ENCODE results near the gene CNTNAP5. TPM values are rescaled to one million over a fixed set of nuclear protein-coding genes. Genes with fewer than 3 reads are reported as not detected.

Gene CNTNAP5
- total RNA-seq, 1 donor from 2014 or later: not detected

DNA sequence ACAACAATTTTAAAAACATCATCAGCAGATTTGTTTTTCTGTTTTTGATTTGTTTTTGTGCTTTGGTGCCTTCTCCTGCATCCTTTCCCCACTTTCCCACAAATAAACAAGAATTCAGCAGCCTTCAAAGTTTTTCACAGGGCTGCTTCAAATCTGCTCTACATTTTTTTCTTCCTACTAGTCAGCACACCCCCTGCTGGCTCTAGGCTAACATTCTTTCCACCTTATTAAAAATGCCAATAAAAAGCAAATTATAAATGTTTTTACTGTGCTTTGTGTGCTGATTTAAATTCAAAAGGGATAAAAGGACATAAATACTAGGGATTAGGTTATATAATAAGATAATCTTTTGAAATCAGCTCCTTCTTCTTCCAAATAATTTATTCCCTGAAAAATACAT is 6.2 kb upstream of the CNTNAP5 start:
- Mint-ChIP-seq H3K27ac (ENCODE audit: unreplicated experiment) (no peak overlapping the region), H3K4me3 (ENCODE audit: unreplicated experiment) (no peak overlapping the region), H3K27me3 (ENCODE audit: unreplicated experiment) (peaks cover under 1% of the 10 kb centered on the region), H3K36me3 (ENCODE audit: unreplicated experiment) (no peaks in the 10 kb centered on the region), H3K4me1 (ENCODE audit: unreplicated experiment) (no peaks in the 10 kb centered on the region), H3K9me3 (ENCODE audit: unreplicated experiment) (peaks cover 3% of the 10 kb centered on the region)
- no peak for DNase-seq (ENCODE audit: extremely low spot score, unreplicated experiment)
- TF ChIP-seq CTCF (IDR thresholded peaks at IDR 0.05): no peak

DNA sequence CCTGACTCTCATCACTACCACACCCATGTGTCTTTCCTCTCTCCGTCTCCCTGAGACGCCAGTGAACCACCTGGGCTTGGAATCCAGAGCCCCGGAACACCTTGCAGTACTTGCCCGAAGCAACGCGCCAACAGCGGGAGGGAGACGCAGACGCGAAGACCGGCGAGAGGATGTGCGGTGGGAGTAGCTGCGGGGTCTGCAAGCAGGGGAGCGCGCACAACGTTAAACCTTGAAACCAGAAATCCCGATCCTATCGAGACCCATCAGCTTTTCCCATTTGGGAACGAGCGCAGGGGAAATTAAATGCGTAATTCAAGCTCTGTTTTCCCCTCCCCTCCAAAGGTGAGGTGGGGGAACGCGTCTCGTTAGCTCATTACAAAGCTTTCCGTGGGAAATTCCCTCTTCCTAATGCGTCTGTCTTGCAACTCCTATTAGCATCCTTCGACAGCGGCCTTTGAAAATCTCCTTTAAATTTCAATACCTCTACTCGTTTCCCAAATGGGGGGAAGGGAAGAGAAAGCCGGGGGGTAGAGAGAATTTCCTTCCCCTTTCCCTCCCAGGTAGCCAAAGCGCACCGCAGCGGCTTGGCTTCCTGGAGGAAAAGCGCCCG is 421 bp upstream of the CNTNAP5 start:
- H3K27me3 Mint-ChIP-seq (ENCODE audit: unreplicated experiment): peaks cover 13% of the 10 kb centered on the region
- DNase-seq (ENCODE audit: extremely low spot score, unreplicated experiment): no peak
- no peak overlapping the region for H3K27ac Mint-ChIP-seq (ENCODE audit: unreplicated experiment)
- H3K36me3 Mint-ChIP-seq (ENCODE audit: unreplicated experiment): no peaks in the 10 kb centered on the region
- no peak for TF ChIP-seq CTCF (IDR thresholded peaks at IDR 0.05)
- H3K9me3 Mint-ChIP-seq (ENCODE audit: unreplicated experiment): no peaks in the 10 kb centered on the region
- H3K4me3 Mint-ChIP-seq (ENCODE audit: unreplicated experiment): no peak overlapping the region
- H3K4me1 Mint-ChIP-seq (ENCODE audit: unreplicated experiment): peaks cover 3% of the 10 kb centered on the region

- DNase-seq (ENCODE audit: extremely low spot score, unreplicated experiment): no peak
- H3K27me3 Mint-ChIP-seq (ENCODE audit: unreplicated experiment): peaks cover 13% of the 10 kb centered on the region
- H3K4me1 Mint-ChIP-seq (ENCODE audit: unreplicated experiment): peaks cover 3% of the 10 kb centered on the region
- no peaks in the 10 kb centered on the region for H3K9me3 Mint-ChIP-seq (ENCODE audit: unreplicated experiment)
- no peak for TF ChIP-seq CTCF (IDR thresholded peaks at IDR 0.05)
- H3K36me3 Mint-ChIP-seq (ENCODE audit: unreplicated experiment): no peaks in the 10 kb centered on the region
- H3K27ac Mint-ChIP-seq (ENCODE audit: unreplicated experiment): no peak overlapping the region
- no peak overlapping the region for H3K4me3 Mint-ChIP-seq (ENCODE audit: unreplicated experiment)
These were observed 876 bp downstream of the CNTNAP5 start for GRCh38 chr2:124025891-124026434.

DNA sequence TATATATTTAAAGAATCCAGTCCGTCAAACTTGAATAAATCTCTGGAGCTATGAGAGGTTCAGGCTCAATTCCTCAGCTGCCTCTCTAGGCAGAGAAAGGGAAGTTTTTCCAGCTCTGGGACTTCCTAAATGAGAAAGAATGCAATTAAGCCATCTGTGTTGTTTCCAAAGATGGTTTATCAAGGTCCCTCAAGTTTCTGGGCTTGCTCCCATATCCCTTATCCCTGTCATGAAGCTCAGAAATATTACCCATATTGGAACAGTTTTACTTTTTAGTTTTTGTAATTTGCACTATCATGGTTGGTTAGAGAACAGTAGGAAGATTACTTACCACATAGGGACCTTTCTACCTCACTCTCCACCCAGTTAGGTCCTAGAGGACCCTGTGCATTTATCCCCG is 1.4 kb downstream of the CNTNAP5 start:
- Mint-ChIP-seq H3K9me3 (ENCODE audit: unreplicated experiment) (no peaks in the 10 kb centered on the region), H3K36me3 (ENCODE audit: unreplicated experiment) (no peaks in the 10 kb centered on the region), H3K27ac (ENCODE audit: unreplicated experiment) (no peak overlapping the region), H3K4me3 (ENCODE audit: unreplicated experiment) (no peak overlapping the region), H3K4me1 (ENCODE audit: unreplicated experiment) (peaks cover 3% of the 10 kb centered on the region), H3K27me3 (ENCODE audit: unreplicated experiment) (peaks cover 13% of the 10 kb centered on the region)
- TF ChIP-seq CTCF (IDR thresholded peaks at IDR 0.05): no peak
- no peak for DNase-seq (ENCODE audit: extremely low spot score, unreplicated experiment)

GRCh38 chr2:124027182-124027581 is 2.1 kb downstream of the CNTNAP5 start:
- DNase-seq (ENCODE audit: extremely low spot score, unreplicated experiment): no peak
- Mint-ChIP-seq H3K9me3 (ENCODE audit: unreplicated experiment) (no peaks in the 10 kb centered on the region), H3K27ac (ENCODE audit: unreplicated experiment) (no peak overlapping the region), H3K4me3 (ENCODE audit: unreplicated experiment) (no peak overlapping the region), H3K27me3 (ENCODE audit: unreplicated experiment) (peaks cover 13% of the 10 kb centered on the region), H3K4me1 (ENCODE audit: unreplicated experiment) (peaks cover 3% of the 10 kb centered on the region), H3K36me3 (ENCODE audit: unreplicated experiment) (no peaks in the 10 kb centered on the region)
- peak; percentile 63 for TF ChIP-seq CTCF (IDR thresholded peaks at IDR 0.05)
